ENCODE data around the gene TRAPPC10. TPM values are rescaled to one million over a fixed set of nuclear protein-coding genes. Genes with fewer than 3 reads are reported as not detected.
A peak's percentile ranks its signal among the peaks of the same experiment; 100 is the strongest.
"Not testable (repeated sequence)": the region's sequence is repeated elsewhere in the genome, so short reads cannot be mapped to it uniquely, and the experiment has no call there.

The TRAPPC10 gene
- total RNA-seq, 2 experiments from 2014 or later = 37.1 to 38.6 TPM

- H3K36me3 Mint-ChIP-seq (ENCODE audit: low read depth); CTCF ChIA-PET; H3K27ac Mint-ChIP-seq; intact Hi-C loops (cut with micrococcal nuclease); H3K4me3 Mint-ChIP-seq; H3K9me3 Mint-ChIP-seq; DNase-seq; H3K27me3 Mint-ChIP-seq (ENCODE audit: low read depth); H3K4me1 Mint-ChIP-seq (ENCODE audit: low read depth): not testable (repeated sequence)
These were observed 130.4 kb downstream of the TRAPPC10 start for GRCh38 chr21:44142470-44142869.

- H3K27me3 Mint-ChIP-seq (ENCODE audit: low read depth); H3K4me3 Mint-ChIP-seq; CTCF ChIA-PET; intact Hi-C loops (cut with micrococcal nuclease); H3K9me3 Mint-ChIP-seq; H3K4me1 Mint-ChIP-seq (ENCODE audit: low read depth); H3K27ac Mint-ChIP-seq; H3K36me3 Mint-ChIP-seq (ENCODE audit: low read depth): not testable (repeated sequence)
- DNase-seq = peak; percentile 39
These were observed 131.3 kb downstream of the TRAPPC10 start for GRCh38 chr21:44143380-44143779.

- H3K27me3 Mint-ChIP-seq (ENCODE audit: low read depth); H3K36me3 Mint-ChIP-seq (ENCODE audit: low read depth); H3K4me1 Mint-ChIP-seq (ENCODE audit: low read depth); H3K27ac Mint-ChIP-seq; DNase-seq; intact Hi-C loops (cut with micrococcal nuclease); H3K9me3 Mint-ChIP-seq; H3K4me3 Mint-ChIP-seq; CTCF ChIA-PET: not testable (repeated sequence)
These were observed 131.9 kb downstream of the TRAPPC10 start for GRCh38 chr21:44143996-44144395.

- H3K36me3 Mint-ChIP-seq (ENCODE audit: low read depth); H3K9me3 Mint-ChIP-seq; intact Hi-C loops (cut with micrococcal nuclease); H3K4me1 Mint-ChIP-seq (ENCODE audit: low read depth); H3K27ac Mint-ChIP-seq; CTCF ChIA-PET; H3K27me3 Mint-ChIP-seq (ENCODE audit: low read depth); DNase-seq; H3K4me3 Mint-ChIP-seq: not testable (repeated sequence)
These were observed 132.9 kb downstream of the TRAPPC10 start for GRCh38 chr21:44144784-44145602.

GRCh38 chr21:44145616-44146015 lies 133.5 kb downstream of the TRAPPC10 start:
- H3K9me3 Mint-ChIP-seq; H3K27me3 Mint-ChIP-seq (ENCODE audit: low read depth); H3K4me1 Mint-ChIP-seq (ENCODE audit: low read depth): not testable (repeated sequence)

GRCh38 chr21:44147108-44147507 lies 135.0 kb downstream of the TRAPPC10 start:
- H3K27me3 Mint-ChIP-seq (ENCODE audit: low read depth); H3K27ac Mint-ChIP-seq; H3K4me3 Mint-ChIP-seq; DNase-seq; H3K9me3 Mint-ChIP-seq; H3K4me1 Mint-ChIP-seq (ENCODE audit: low read depth); CTCF ChIA-PET; H3K36me3 Mint-ChIP-seq (ENCODE audit: low read depth); intact Hi-C loops (cut with micrococcal nuclease): not testable (repeated sequence)

More at GRCh38 chr21:44145616-44146015, 133.5 kb downstream of the TRAPPC10 start:
- intact Hi-C loops (cut with micrococcal nuclease); H3K4me3 Mint-ChIP-seq; H3K36me3 Mint-ChIP-seq (ENCODE audit: low read depth); H3K27ac Mint-ChIP-seq; DNase-seq; CTCF ChIA-PET: not testable (repeated sequence)

- H3K9me3 Mint-ChIP-seq; CTCF ChIA-PET; intact Hi-C loops (cut with micrococcal nuclease); H3K27me3 Mint-ChIP-seq (ENCODE audit: low read depth); DNase-seq; H3K4me3 Mint-ChIP-seq; H3K36me3 Mint-ChIP-seq (ENCODE audit: low read depth); H3K4me1 Mint-ChIP-seq (ENCODE audit: low read depth); H3K27ac Mint-ChIP-seq: not testable (repeated sequence)
These were observed 138.1 kb downstream of the TRAPPC10 start for GRCh38 chr21:44150255-44150654.

GRCh38 chr21:44153214-44153888 lies 141.2 kb downstream of the TRAPPC10 start:
- H3K27ac Mint-ChIP-seq; intact Hi-C loops (cut with micrococcal nuclease): not testable (repeated sequence)

GRCh38 chr21:44153889-44154228 lies 141.8 kb downstream of the TRAPPC10 start:
- H3K36me3 Mint-ChIP-seq (ENCODE audit: low read depth); H3K4me1 Mint-ChIP-seq (ENCODE audit: low read depth); CTCF ChIA-PET; H3K27me3 Mint-ChIP-seq (ENCODE audit: low read depth); H3K9me3 Mint-ChIP-seq; H3K27ac Mint-ChIP-seq; H3K4me3 Mint-ChIP-seq; intact Hi-C loops (cut with micrococcal nuclease): not testable (repeated sequence)
- DNase-seq = peak; percentile 67

More at GRCh38 chr21:44153214-44153888, 141.2 kb downstream of the TRAPPC10 start:
- H3K27me3 Mint-ChIP-seq (ENCODE audit: low read depth); H3K4me1 Mint-ChIP-seq (ENCODE audit: low read depth); CTCF ChIA-PET; H3K4me3 Mint-ChIP-seq; H3K36me3 Mint-ChIP-seq (ENCODE audit: low read depth); DNase-seq; H3K9me3 Mint-ChIP-seq: not testable (repeated sequence)

GRCh38 chr21:44154816-44155230 lies 142.7 kb downstream of the TRAPPC10 start:
- H3K27me3 Mint-ChIP-seq (ENCODE audit: low read depth); CTCF ChIA-PET: not testable (repeated sequence)

GRCh38 chr21:44155231-44155993 lies 143.3 kb downstream of the TRAPPC10 start:
- H3K4me3 Mint-ChIP-seq; H3K27ac Mint-ChIP-seq; H3K9me3 Mint-ChIP-seq; H3K27me3 Mint-ChIP-seq (ENCODE audit: low read depth); H3K4me1 Mint-ChIP-seq (ENCODE audit: low read depth); intact Hi-C loops (cut with micrococcal nuclease); H3K36me3 Mint-ChIP-seq (ENCODE audit: low read depth); CTCF ChIA-PET: not testable (repeated sequence)
- DNase-seq = peak; percentile 6

More at GRCh38 chr21:44154816-44155230, 142.7 kb downstream of the TRAPPC10 start:
- H3K36me3 Mint-ChIP-seq (ENCODE audit: low read depth); intact Hi-C loops (cut with micrococcal nuclease); H3K27ac Mint-ChIP-seq; H3K9me3 Mint-ChIP-seq; H3K4me3 Mint-ChIP-seq; H3K4me1 Mint-ChIP-seq (ENCODE audit: low read depth); DNase-seq: not testable (repeated sequence)

- H3K36me3 Mint-ChIP-seq (ENCODE audit: low read depth); CTCF ChIA-PET; H3K27me3 Mint-ChIP-seq (ENCODE audit: low read depth); H3K9me3 Mint-ChIP-seq; H3K4me3 Mint-ChIP-seq; intact Hi-C loops (cut with micrococcal nuclease); H3K4me1 Mint-ChIP-seq (ENCODE audit: low read depth); H3K27ac Mint-ChIP-seq; DNase-seq: not testable (repeated sequence)
These were observed 143.9 kb downstream of the TRAPPC10 start for GRCh38 chr21:44155994-44156380.

All from activated naive CD4-positive, alpha-beta T cell treated with anti-CD3 and anti-CD28 coated beads for 36 hours (primary cell).